SU-DHL-6 (cell line): ENCODE data around the gene GGA1.

Source experiments
- H2AFZ ChIP-seq: fragments of 200-600 bp; sonication (generic); 2 replicates; pipeline ENCODE4 v1.6.1; 2014; ENCODE audit warnings: low read depth, mild to moderate bottlenecking, moderate library complexity, mixed read lengths, antibody characterized with exemption, low read length; ENCODE audit not compliant: severe bottlenecking
- H3F3A ChIP-seq: fragments of 200-600 bp; shearing (Covaris generic); 2 replicates; pipeline ENCODE4 v1.6.0; 2016; ENCODE audit warnings: antibody characterized with exemption, mild to moderate bottlenecking; ENCODE audit not compliant: insufficient read depth
- H3K27ac ChIP-seq: fragments of 200-600 bp; sonication (generic); 2 replicates; pipeline ENCODE4 v1.5.1; 2016; ENCODE audit warnings: low read depth, mild to moderate bottlenecking, low read length, moderate library complexity, mixed read lengths
- H3K27me3 ChIP-seq: fragments of 200-600 bp; sonication (generic), shearing (Covaris generic); 2 replicates; pipeline ENCODE4 v1.6.0; 2014; ENCODE audit warnings: mild to moderate bottlenecking, low read length
- H3K36me3 ChIP-seq: fragments of 200-600 bp; sonication (generic); 2 replicates; pipeline ENCODE4 v1.6.1; 2014; ENCODE audit warnings: mild to moderate bottlenecking, low read length, mixed read lengths
- H3K4me2 ChIP-seq: fragments of 300-600, 200-600 bp; shearing (Covaris generic), sonication (generic); 2 replicates; pipeline ENCODE4 v1.6.0; 2014; ENCODE audit warnings: low read length, low read depth, mild to moderate bottlenecking; ENCODE audit not compliant: poor library complexity, severe bottlenecking
- H3K4me3 ChIP-seq: fragments of 200-600 bp; sonication (generic); 2 replicates; pipeline ENCODE4 v1.5.1; 2014; ENCODE audit warnings: antibody characterized with exemption, low read length, mild to moderate bottlenecking, mixed read lengths; ENCODE audit not compliant: insufficient read depth, poor library complexity, severe bottlenecking
- H3K79me2 ChIP-seq: fragments of 200-600 bp; sonication (generic); 2 replicates; pipeline ENCODE4 v1.6.1; 2014; ENCODE audit warnings: mild to moderate bottlenecking, low read length, moderate library complexity; ENCODE audit not compliant: insufficient read depth
- H3K9ac ChIP-seq: fragments of 200-600 bp; sonication (generic); 2 replicates; pipeline ENCODE4 v1.7.0; 2014; ENCODE audit warnings: mild to moderate bottlenecking, low read length
- H3K9me2 ChIP-seq: fragments of 200-600 bp; sonication (generic); replicated peaks from 2 replicates; pipeline ENCODE4 v1.6.1; 2014; ENCODE audit warnings: low read length; ENCODE audit not compliant: insufficient read depth
- H3K9me3 ChIP-seq: fragments of 200-600 bp; sonication (generic); 2 replicates; pipeline ENCODE4 v1.6.1; 2014; ENCODE audit warnings: low read length, mixed read lengths; ENCODE audit not compliant: insufficient read depth
- H4K20me1 ChIP-seq: fragments of 200-600 bp; sonication (generic); 2 replicates; pipeline ENCODE4 v1.6.1; 2014; ENCODE audit warnings: low read depth, mild to moderate bottlenecking, antibody characterized with exemption, low read length, moderate library complexity, mixed read lengths
- EZH2phosphoT487 ChIP-seq: fragments of 200-600 bp; sonication (generic), shearing (Covaris generic); conservative IDR thresholded peaks from 2 replicates; pipeline ENCODE4 v1.6.1; 2018; ENCODE audit warnings: mild to moderate bottlenecking, antibody characterized with exemption, low read length, moderate library complexity, mixed read lengths
- TF ChIP-seq, protein P1 (sequence below): fragments of 200-600 bp; sonication (generic); IDR thresholded peaks from one replicate; pipeline ENCODE4 v1.5.1; 2017; ENCODE audit warnings: antibody characterized with exemption, mild to moderate bottlenecking, low read length, moderate library complexity; ENCODE audit not compliant: insufficient read depth, poor library complexity, severe bottlenecking

The GGA1 gene

DNA sequence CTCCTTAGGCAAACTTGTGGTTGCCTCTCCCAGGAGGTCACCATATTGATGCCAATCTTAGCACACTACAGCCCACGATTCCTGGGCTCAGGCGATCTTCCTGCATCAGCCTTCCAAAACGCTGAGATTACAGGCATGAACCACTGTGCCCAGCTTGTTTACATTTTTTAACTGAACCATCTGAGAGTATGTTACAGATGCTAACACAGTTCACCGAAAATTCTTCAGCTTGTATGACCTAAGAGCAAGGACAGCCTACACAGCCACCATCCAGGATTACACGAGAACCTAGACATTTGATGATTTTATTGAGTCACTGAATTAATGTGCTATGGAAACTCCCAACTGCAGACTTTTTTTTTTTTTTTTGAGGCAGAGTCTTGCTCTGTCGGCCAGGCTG, 61.0 kb downstream of the GGA1 start:
- TF ChIP-seq EZH2phosphoT487 = no peak
- TF ChIP-seq, protein P1, sequence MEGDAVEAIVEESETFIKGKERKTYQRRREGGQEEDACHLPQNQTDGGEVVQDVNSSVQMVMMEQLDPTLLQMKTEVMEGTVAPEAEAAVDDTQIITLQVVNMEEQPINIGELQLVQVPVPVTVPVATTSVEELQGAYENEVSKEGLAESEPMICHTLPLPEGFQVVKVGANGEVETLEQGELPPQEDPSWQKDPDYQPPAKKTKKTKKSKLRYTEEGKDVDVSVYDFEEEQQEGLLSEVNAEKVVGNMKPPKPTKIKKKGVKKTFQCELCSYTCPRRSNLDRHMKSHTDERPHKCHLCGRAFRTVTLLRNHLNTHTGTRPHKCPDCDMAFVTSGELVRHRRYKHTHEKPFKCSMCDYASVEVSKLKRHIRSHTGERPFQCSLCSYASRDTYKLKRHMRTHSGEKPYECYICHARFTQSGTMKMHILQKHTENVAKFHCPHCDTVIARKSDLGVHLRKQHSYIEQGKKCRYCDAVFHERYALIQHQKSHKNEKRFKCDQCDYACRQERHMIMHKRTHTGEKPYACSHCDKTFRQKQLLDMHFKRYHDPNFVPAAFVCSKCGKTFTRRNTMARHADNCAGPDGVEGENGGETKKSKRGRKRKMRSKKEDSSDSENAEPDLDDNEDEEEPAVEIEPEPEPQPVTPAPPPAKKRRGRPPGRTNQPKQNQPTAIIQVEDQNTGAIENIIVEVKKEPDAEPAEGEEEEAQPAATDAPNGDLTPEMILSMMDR = no peak
- H3K36me3 ChIP-seq = no peaks in the 10 kb centered on the region
- no peaks in the 10 kb centered on the region for H3K9me3 ChIP-seq
- H3F3A ChIP-seq = no peaks in the 10 kb centered on the region; the same call in 1 of the 2 replicates
- H4K20me1 ChIP-seq = no peaks in the 10 kb centered on the region
- H3K9me2 ChIP-seq = no peaks in the 10 kb centered on the region
- H3K4me3 ChIP-seq = no peak overlapping the region
- no peak overlapping the region for H3K4me2 ChIP-seq
- H3K27me3 ChIP-seq = no peaks in the 10 kb centered on the region
- H3K79me2 ChIP-seq = peaks cover 17% of the 10 kb centered on the region
- no peak overlapping the region for H3K27ac ChIP-seq
- no peak overlapping the region for H3K9ac ChIP-seq
- H2AFZ ChIP-seq = no peak overlapping the region

DNA sequence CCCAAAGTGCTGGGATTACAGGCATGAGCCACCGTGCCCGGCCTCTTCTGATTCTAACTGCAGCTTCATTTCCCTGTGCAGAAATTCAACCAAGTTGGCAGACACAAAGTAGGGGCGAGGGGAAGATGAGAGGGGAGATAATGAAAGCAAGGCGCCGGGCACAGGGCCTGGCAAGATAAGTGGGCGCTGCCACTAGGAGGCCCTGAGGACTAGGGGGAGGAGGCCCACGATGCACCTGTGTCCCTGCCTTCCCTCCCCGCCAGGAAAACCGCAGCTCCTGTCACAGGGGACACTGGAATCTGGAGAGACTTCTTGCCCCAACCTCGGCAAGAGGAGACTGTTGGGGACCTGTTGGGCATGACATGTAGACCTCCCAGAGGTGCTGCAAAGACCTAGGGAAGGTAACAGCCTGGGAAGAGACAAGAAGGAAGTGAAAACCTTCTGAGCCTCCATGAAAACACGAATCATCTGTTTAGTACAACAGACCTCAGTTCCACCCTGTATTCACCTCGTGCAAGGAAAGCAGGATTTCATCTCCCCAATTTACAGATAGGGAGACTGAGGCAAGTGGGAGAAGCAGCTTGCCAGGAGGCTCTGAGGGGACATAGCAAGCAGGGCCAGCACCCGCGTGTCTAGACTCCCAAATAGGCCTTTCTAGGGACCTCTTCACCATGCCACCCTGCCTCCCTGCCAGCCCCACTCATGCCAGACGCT, 63.7 kb downstream of the GGA1 start:
- Histone ChIP-seq H3K9ac (no peak overlapping the region), H3K79me2 (no peaks in the 10 kb centered on the region), H3K9me2 (no peaks in the 10 kb centered on the region), H3K27ac (no peak overlapping the region), H3K9me3 (no peaks in the 10 kb centered on the region), H3K27me3 (no peaks in the 10 kb centered on the region), H3K4me3 (no peak overlapping the region), H3K4me2 (no peak overlapping the region), H2AFZ (no peak overlapping the region), H3F3A (peaks cover 11% of the 10 kb centered on the region), H3K36me3 (no peaks in the 10 kb centered on the region), H4K20me1 (no peaks in the 10 kb centered on the region)
- TF ChIP-seq, protein P1 = no peak
- no peak for TF ChIP-seq EZH2phosphoT487

DNA sequence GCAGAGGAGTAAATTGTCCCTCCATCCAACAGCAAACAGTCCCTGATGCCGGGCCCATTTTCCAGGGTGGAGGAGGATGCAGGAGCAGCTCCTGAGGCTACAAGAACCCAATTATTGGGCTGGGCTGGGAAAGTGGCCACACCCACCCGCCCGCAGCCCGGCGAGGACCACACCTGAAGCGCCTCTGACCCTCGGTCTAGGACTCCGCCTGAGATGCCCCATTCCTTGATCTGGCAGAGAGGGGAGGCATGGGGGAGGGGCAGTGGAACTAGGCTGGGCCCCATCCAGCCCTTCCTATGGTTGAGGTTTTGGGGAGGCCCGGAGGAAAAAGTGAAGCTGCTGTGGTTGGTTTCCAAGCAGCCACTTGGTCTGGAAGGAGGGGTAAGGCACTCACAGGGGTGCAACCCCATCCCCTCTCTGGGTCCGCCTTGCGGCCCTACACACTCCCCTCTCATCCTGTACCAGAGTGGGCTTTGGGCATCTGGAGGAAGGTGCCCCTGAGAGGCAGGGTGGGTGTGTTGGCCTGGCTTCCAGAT, 64.4 kb downstream of the GGA1 start:
- Histone ChIP-seq H3K9me2 (no peaks in the 10 kb centered on the region), H3K36me3 (no peaks in the 10 kb centered on the region), H3K4me3 (no peak overlapping the region), H4K20me1 (no peaks in the 10 kb centered on the region), H3K9me3 (no peaks in the 10 kb centered on the region), H3K4me2 (no peak overlapping the region), H3K27ac (no peak overlapping the region), H2AFZ (no peak overlapping the region), H3F3A (peaks cover 13% of the 10 kb centered on the region), H3K79me2 (no peaks in the 10 kb centered on the region), H3K9ac (no peak overlapping the region), H3K27me3 (no peaks in the 10 kb centered on the region)
- no peak for TF ChIP-seq EZH2phosphoT487
- TF ChIP-seq, protein P1 = no peak
